ENCODE data around the gene PHACTR1.
"Not testable (repeated sequence)": the region's sequence is repeated elsewhere in the genome, so short reads cannot be mapped to it uniquely, and the experiment has no call there.

The PHACTR1 gene

DNA sequence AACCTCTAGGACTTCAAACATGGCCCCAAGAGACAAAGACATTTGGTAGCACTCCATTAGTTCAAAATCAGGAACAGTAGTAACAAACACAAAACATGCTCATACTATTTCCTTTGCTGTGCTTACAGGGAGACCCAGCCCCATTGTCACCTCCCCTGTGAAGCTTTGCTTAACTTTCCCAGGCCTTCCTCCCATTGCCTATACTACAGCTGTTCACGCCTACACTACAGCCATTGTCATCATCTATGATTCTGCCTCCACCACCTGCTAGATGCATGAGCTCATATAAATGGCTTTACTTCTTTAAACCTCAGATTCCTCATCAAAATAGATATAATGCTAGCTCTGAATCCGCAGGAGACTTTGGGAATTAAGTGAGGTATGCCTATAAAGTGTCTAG, 8.7 kb downstream of the PHACTR1 start:
- no peak overlapping the region for H4K8ac ChIP-seq (ENCODE audit: low read length)
- H3K4ac ChIP-seq (ENCODE audit: low read depth in 1 of 2, low read length in 2 of 2), result no peak overlapping the region
- no peaks in the 10 kb centered on the region for H3K79me1 ChIP-seq (replicated peaks; ENCODE audit: low read length, poor library complexity, severe bottlenecking)
- no peak overlapping the region for H2BK15ac ChIP-seq (ENCODE audit: low read depth, poor library complexity, severe bottlenecking)
- H3K36me3 ChIP-seq (ENCODE audit: control insufficient read depth in 1 of 2, insufficient read depth in 2 of 2, low read depth in 1 of 2, low read length in 2 of 2), result no peaks in the 10 kb centered on the region
- no peak for DNase-seq
- 60% methylated on average over 2 of the region's 2 CpGs for WGBS
- H2AFZ ChIP-seq (ENCODE audit: low read depth, low read length), result no peak overlapping the region
- H3K23ac ChIP-seq (ENCODE audit: low read length in 2 of 2), result no peak overlapping the region
- H2BK5ac ChIP-seq (ENCODE audit: low read depth, low read length, poor library complexity, severe bottlenecking), result no peak overlapping the region
- no peak overlapping the region for H3K14ac ChIP-seq (ENCODE audit: low read length in 2 of 2)
- H3K27me3 ChIP-seq (ENCODE audit: control insufficient read depth in 1 of 2, insufficient read depth in 1 of 2, low read length in 2 of 2), result peaks cover under 1 to 4% of the 10 kb centered on the region in 2 experiments
- no peak overlapping the region for H3K4me3 ChIP-seq (ENCODE audit: insufficient read depth in 1 of 2, low read depth in 1 of 2, low read length in 2 of 2)
- H2BK120ac ChIP-seq (ENCODE audit: low read depth, low read length), result no peak overlapping the region
- no peak overlapping the region for H3K18ac ChIP-seq (ENCODE audit: low read depth in 1 of 2, low read length in 2 of 2)
- no peak overlapping the region for H3K27ac ChIP-seq (ENCODE audit: low read length, poor library complexity, severe bottlenecking)
- no peak overlapping the region for H3K4me2 ChIP-seq (ENCODE audit: low read length, poor library complexity, severe bottlenecking)
- H3K9me3 ChIP-seq (ENCODE audit: control insufficient read depth, low read length), result no peaks in the 10 kb centered on the region
- H4K91ac ChIP-seq (ENCODE audit: low read length), result no peak overlapping the region
- H3K4me1 ChIP-seq (ENCODE audit: control insufficient read depth, insufficient read depth, low read depth, low read length), result no peaks in the 10 kb centered on the region
- no peak overlapping the region for H3K9ac ChIP-seq (ENCODE audit: low read length)
- no peak overlapping the region for H2BK12ac ChIP-seq (ENCODE audit: low read length in 2 of 2)
- H2AK5ac ChIP-seq (ENCODE audit: low read length, severe bottlenecking), result no peak overlapping the region

- no peak overlapping the region for H3K14ac ChIP-seq (ENCODE audit: low read length in 2 of 2)
- 49% methylated on average over 4 of the region's 4 CpGs for WGBS
These were observed 12.9 kb downstream of the PHACTR1 start for GRCh38 chr6:12729467-12729866.

GRCh38 chr6:12730809-12731208, 14.2 kb downstream of the PHACTR1 start:
- not testable (repeated sequence) for H3K23ac ChIP-seq (ENCODE audit: low read length in 2 of 2); H3K4me3 ChIP-seq (ENCODE audit: insufficient read depth in 1 of 2, low read depth in 1 of 2, low read length in 2 of 2); H3K9me3 ChIP-seq (ENCODE audit: control insufficient read depth, low read length); H4K91ac ChIP-seq (ENCODE audit: low read length); DNase-seq; H3K14ac ChIP-seq (ENCODE audit: low read length in 2 of 2); H2AK5ac ChIP-seq (ENCODE audit: low read length, severe bottlenecking); H2BK15ac ChIP-seq (ENCODE audit: low read depth, poor library complexity, severe bottlenecking); H4K8ac ChIP-seq (ENCODE audit: low read length); H3K36me3 ChIP-seq (ENCODE audit: control insufficient read depth in 1 of 2, insufficient read depth in 2 of 2, low read depth in 1 of 2, low read length in 2 of 2); H2AFZ ChIP-seq (ENCODE audit: low read depth, low read length); H3K18ac ChIP-seq (ENCODE audit: low read depth in 1 of 2, low read length in 2 of 2); H3K4me1 ChIP-seq (ENCODE audit: control insufficient read depth, insufficient read depth, low read depth, low read length); H2BK12ac ChIP-seq (ENCODE audit: low read length in 2 of 2); H3K4ac ChIP-seq (ENCODE audit: low read depth in 1 of 2, low read length in 2 of 2); H2BK5ac ChIP-seq (ENCODE audit: low read depth, low read length, poor library complexity, severe bottlenecking); H3K27me3 ChIP-seq (ENCODE audit: control insufficient read depth in 1 of 2, insufficient read depth in 1 of 2, low read length in 2 of 2); H2BK120ac ChIP-seq (ENCODE audit: low read depth, low read length); H3K79me1 ChIP-seq (replicated peaks; ENCODE audit: low read length, poor library complexity, severe bottlenecking); H3K9ac ChIP-seq (ENCODE audit: low read length); H3K4me2 ChIP-seq (ENCODE audit: low read length, poor library complexity, severe bottlenecking); H3K27ac ChIP-seq (ENCODE audit: low read length, poor library complexity, severe bottlenecking)
- WGBS, result 93% methylated on average over 2 of the region's 2 CpGs

More at GRCh38 chr6:12729467-12729866, 12.9 kb downstream of the PHACTR1 start:
- Histone ChIP-seq H3K4me1 (ENCODE audit: control insufficient read depth, insufficient read depth, low read depth, low read length) (no peaks in the 10 kb centered on the region), H3K9me3 (ENCODE audit: control insufficient read depth, low read length) (no peaks in the 10 kb centered on the region), H3K9ac (ENCODE audit: low read length) (no peak overlapping the region), H3K27me3 (ENCODE audit: control insufficient read depth in 1 of 2, insufficient read depth in 1 of 2, low read length in 2 of 2) (peaks cover 0 to 4% of the 10 kb centered on the region in 2 experiments), H2BK5ac (ENCODE audit: low read depth, low read length, poor library complexity, severe bottlenecking) (no peak overlapping the region), H4K91ac (ENCODE audit: low read length) (no peak overlapping the region), H4K8ac (ENCODE audit: low read length) (peak overlapping the region; percentile 17), H2BK120ac (ENCODE audit: low read depth, low read length) (no peak overlapping the region), H3K36me3 (ENCODE audit: control insufficient read depth in 1 of 2, insufficient read depth in 2 of 2, low read depth in 1 of 2, low read length in 2 of 2) (no peaks in the 10 kb centered on the region), H3K4ac (ENCODE audit: low read depth in 1 of 2, low read length in 2 of 2) (no peak overlapping the region), H2AK5ac (ENCODE audit: low read length, severe bottlenecking) (no peak overlapping the region), H2BK15ac (ENCODE audit: low read depth, poor library complexity, severe bottlenecking) (no peak overlapping the region), H3K79me1 (replicated peaks; ENCODE audit: low read length, poor library complexity, severe bottlenecking) (no peaks in the 10 kb centered on the region), H3K4me3 (ENCODE audit: insufficient read depth in 1 of 2, low read depth in 1 of 2, low read length in 2 of 2) (no peak overlapping the region), H3K23ac (ENCODE audit: low read length in 2 of 2) (no peak overlapping the region), H3K4me2 (ENCODE audit: low read length, poor library complexity, severe bottlenecking) (no peak overlapping the region), H3K18ac (ENCODE audit: low read depth in 1 of 2, low read length in 2 of 2) (no peak overlapping the region), H2AFZ (ENCODE audit: low read depth, low read length) (no peak overlapping the region), H2BK12ac (ENCODE audit: low read length in 2 of 2) (no peak overlapping the region), H3K27ac (ENCODE audit: low read length, poor library complexity, severe bottlenecking) (no peak overlapping the region)
- DNase-seq, result no peak

DNA sequence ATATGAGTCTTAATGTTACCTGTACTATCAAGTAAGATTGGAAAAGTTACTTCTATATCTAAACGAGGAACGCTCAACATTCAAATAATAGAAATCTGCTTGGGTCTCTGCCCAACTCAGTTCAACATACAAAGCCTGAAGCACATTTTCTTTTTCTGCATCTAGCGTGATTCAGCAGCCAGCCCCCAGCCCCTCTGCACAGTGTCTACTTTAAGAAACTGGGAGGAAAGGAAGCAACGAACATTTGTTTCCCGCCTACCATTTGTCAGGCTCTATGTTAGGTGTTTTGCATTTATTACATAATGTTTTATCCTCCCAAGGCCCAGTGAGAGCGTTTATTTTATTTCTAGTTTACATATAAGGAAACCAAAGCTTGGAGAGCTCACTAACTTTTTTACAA, 17.3 kb downstream of the PHACTR1 start:
- Histone ChIP-seq H3K4ac (ENCODE audit: low read depth in 1 of 2, low read length in 2 of 2) (no peak overlapping the region), H2AK5ac (ENCODE audit: low read length, severe bottlenecking) (no peak overlapping the region)
- 93% methylated on average over 3 of the region's 6 CpGs for WGBS

More for the DNA sequence above, 17.3 kb downstream of the PHACTR1 start:
- H2AFZ ChIP-seq (ENCODE audit: low read depth, low read length), result no peak overlapping the region
- H2BK12ac ChIP-seq (ENCODE audit: low read length in 2 of 2), result no peak overlapping the region
- H3K9me3 ChIP-seq (ENCODE audit: control insufficient read depth, low read length), result no peaks in the 10 kb centered on the region
- H3K27me3 ChIP-seq (ENCODE audit: control insufficient read depth in 1 of 2, insufficient read depth in 1 of 2, low read length in 2 of 2), result no peaks in the 10 kb centered on the region
- H3K79me1 ChIP-seq (replicated peaks; ENCODE audit: low read length, poor library complexity, severe bottlenecking), result no peaks in the 10 kb centered on the region
- H3K18ac ChIP-seq (ENCODE audit: low read depth in 1 of 2, low read length in 2 of 2), result no peak overlapping the region
- H3K9ac ChIP-seq (ENCODE audit: low read length), result no peak overlapping the region
- no peak overlapping the region for H3K14ac ChIP-seq (ENCODE audit: low read length in 2 of 2)
- no peak overlapping the region for H3K27ac ChIP-seq (ENCODE audit: low read length, poor library complexity, severe bottlenecking)
- H4K8ac ChIP-seq (ENCODE audit: low read length), result no peak overlapping the region
- H3K36me3 ChIP-seq (ENCODE audit: control insufficient read depth in 1 of 2, insufficient read depth in 2 of 2, low read depth in 1 of 2, low read length in 2 of 2), result no peaks in the 10 kb centered on the region
- no peak for DNase-seq
- H2BK120ac ChIP-seq (ENCODE audit: low read depth, low read length), result no peak overlapping the region
- no peak overlapping the region for H3K23ac ChIP-seq (ENCODE audit: low read length in 2 of 2)
- H3K4me2 ChIP-seq (ENCODE audit: low read length, poor library complexity, severe bottlenecking), result no peak overlapping the region
- no peak overlapping the region for H3K4me3 ChIP-seq (ENCODE audit: insufficient read depth in 1 of 2, low read depth in 1 of 2, low read length in 2 of 2)
- H3K4me1 ChIP-seq (ENCODE audit: control insufficient read depth, insufficient read depth, low read depth, low read length), result no peaks in the 10 kb centered on the region
- no peak overlapping the region for H2BK5ac ChIP-seq (ENCODE audit: low read depth, low read length, poor library complexity, severe bottlenecking)
- no peak overlapping the region for H2BK15ac ChIP-seq (ENCODE audit: low read depth, poor library complexity, severe bottlenecking)
- no peak overlapping the region for H4K91ac ChIP-seq (ENCODE audit: low read length)

All from mesenchymal stem cell (in vitro differentiated cells and primary cell).